K562 (cell line): ENCODE measurements around the gene PLXNB2. TPM values are rescaled to one million over a fixed set of nuclear protein-coding genes. Genes with fewer than 3 reads are reported as not detected.

Source experiments
- CBFA2T3 ChIP-seq: fragments of 450-650 bp; IDR thresholded peaks from 2 replicates; pipeline ENCODE4 v1.6.1; 2017
- CCNT2 ChIP-seq: IDR thresholded peaks from 2 replicates; pipeline ENCODE4 v1.6.1; 2011; ENCODE audit warnings: borderline replicate concordance, low read depth, mild to moderate bottlenecking, moderate library complexity, mixed read lengths, low read length; ENCODE audit not compliant: insufficient read length; ENCODE audit errors: extremely low read depth
- CHAMP1 ChIP-seq: fragments of 450-650 bp; IDR thresholded peaks from 2 replicates; pipeline ENCODE4 v1.6.1; 2016; ENCODE audit warnings: mild to moderate bottlenecking
- COPS2 ChIP-seq: fragments of 450-650 bp; conservative IDR thresholded peaks from 2 replicates; pipeline ENCODE4 v1.6.1; 2016; ENCODE audit warnings: mild to moderate bottlenecking, moderate library complexity
- ESRRA ChIP-seq: fragments of 450-650 bp; IDR thresholded peaks from 2 replicates; pipeline ENCODE4 v1.6.1; 2014; ENCODE audit warnings: low read depth, mild to moderate bottlenecking, moderate library complexity, borderline replicate concordance
- ETV1 ChIP-seq: fragments of 450-650 bp; conservative IDR thresholded peaks from 2 replicates; pipeline ENCODE4 v1.6.1; 2016; ENCODE audit warnings: missing genetic modification characterization, control low read depth, low read depth, missing compliant biosample characterization
- HDAC1 ChIP-seq, 2 experiments: fragments of 450-650 bp; IDR thresholded peaks; 2 replicates each; pipeline ENCODE4 v1.6.1; 2016 to 2017; ENCODE audit warnings: inconsistent platforms in 1 of 2, mild to moderate bottlenecking in 1 of 2, moderate library complexity in 1 of 2
- KAT8 ChIP-seq: fragments of 450-650 bp; IDR thresholded peaks from 2 replicates; pipeline ENCODE4 v1.6.1; 2016; ENCODE audit warnings: low read depth, mild to moderate bottlenecking
- KDM1A ChIP-seq, 2 experiments: fragments of 450-650 bp; IDR thresholded peaks; 2 replicates each; pipeline ENCODE4 v1.6.1; 2016; ENCODE audit warnings: mild to moderate bottlenecking in 2 of 2
- KDM5B ChIP-seq: fragments of 200-600 bp; sonication (generic); IDR thresholded peaks from 2 replicates; pipeline ENCODE4 v1.6.1; 2012; ENCODE audit warnings: low read depth, mild to moderate bottlenecking, moderate library complexity, low read length, control low read depth, inconsistent platforms; ENCODE audit not compliant: insufficient replicate concordance
- PHB2 ChIP-seq: fragments of 450-650 bp; IDR thresholded peaks from 2 replicates; pipeline ENCODE4 v1.6.1; 2017; ENCODE audit warnings: low read depth
- PHTF2 ChIP-seq: fragments of 250-450 bp; sonication (Bioruptor Pico); IDR thresholded peaks from 2 replicates; pipeline ENCODE4 v1.5.0; 2021; ENCODE audit warnings: mild to moderate bottlenecking
- POLR2AphosphoS2 ChIP-seq: IDR thresholded peaks from 2 replicates; pipeline ENCODE4 v1.6.1; 2012; ENCODE audit warnings: low read length, improper control_type of control experiment
- PRPF4 ChIP-seq: fragments of 200-400 bp; formaldehyde crosslinking; IDR thresholded peaks from one replicate; pipeline ENCODE4 v1.6.1; 2017; ENCODE audit warnings: low read length, low read depth, mild to moderate bottlenecking; ENCODE audit not compliant: insufficient read depth, poor library complexity, severe bottlenecking
- RBM14 ChIP-seq: fragments of 200-400 bp; formaldehyde crosslinking; IDR thresholded peaks from 2 replicates; pipeline ENCODE4 v1.6.1; 2018; ENCODE audit warnings: low read depth, mild to moderate bottlenecking, low read length, moderate library complexity, borderline replicate concordance; ENCODE audit not compliant: insufficient read depth
- SIN3A ChIP-seq, 2 experiments: fragments of 150-350 bp in 1 of 2; IDR thresholded peaks; 2 replicates each; pipeline ENCODE4 v1.6.1; 2011 to 2016; ENCODE audit warnings: borderline replicate concordance in 2 of 2, low read depth in 2 of 2, low read length in 2 of 2, mild to moderate bottlenecking in 2 of 2, moderate library complexity in 2 of 2; ENCODE audit not compliant: control insufficient read depth in 1 of 2
- SMARCB1 ChIP-seq: IDR thresholded peaks from 2 replicates; pipeline ENCODE4 v1.6.1; 2011; ENCODE audit warnings: improper control_type of control experiment, low read depth; ENCODE audit not compliant: insufficient read length
- SP1 ChIP-seq: sonication (generic); formaldehyde crosslinking; IDR thresholded peaks from 2 replicates; pipeline ENCODE4 v1.8.1; 2022; ENCODE audit warnings: mild to moderate bottlenecking, missing genetic modification reagents
- THRAP3 ChIP-seq: fragments of 450-650 bp; IDR thresholded peaks from 2 replicates; pipeline ENCODE4 v1.6.1; 2016; ENCODE audit warnings: mild to moderate bottlenecking, inconsistent platforms, borderline replicate concordance
- ZBTB7A ChIP-seq: IDR thresholded peaks from 2 replicates; pipeline ENCODE4 v1.6.1; 2011; ENCODE audit warnings: low read depth, mild to moderate bottlenecking, low read length, moderate library complexity, borderline replicate concordance; ENCODE audit not compliant: control insufficient read depth
- ZNF232 ChIP-seq: sonication (generic); formaldehyde crosslinking; IDR thresholded peaks from 2 replicates; pipeline ENCODE4 v1.8.0; 2022; ENCODE audit warnings: mild to moderate bottlenecking, missing genetic modification reagents
- ZNF449 ChIP-seq: fragments of 250-450 bp; sonication (Bioruptor Pico); IDR thresholded peaks from 2 replicates; pipeline ENCODE4 v1.8.0; 2022; ENCODE audit warnings: moderate library complexity, mild to moderate bottlenecking, inconsistent platforms
- ZNF785 ChIP-seq: fragments of 250-450 bp; sonication (Bioruptor Pico); IDR thresholded peaks from 2 replicates; pipeline ENCODE4 v1.4.0; 2020; ENCODE audit warnings: mild to moderate bottlenecking
- polyA plus RNA-seq, 8 experiments: library from polyadenylated mRNA; depleted of rRNA in 4 of 8; stranded (reverse) in 5 of 8; unstranded in 3 of 8; fragments of >200 nt; fragmentation: Nextera tagmentation in 2 of 8; fragmentation: Illumina TruSeq in 1 of 8; extraction: Ambion mirVana in 2 of 8; extraction: Trizol in 1 of 8; gene quantifications; 2 replicates each; pipeline versions ENCODE4 v1.2.1 to v1.2.3, GENCODE V29; 2011 to 2014; ENCODE audit warnings: inconsistent platforms in 1 of 8, missing spikeins in 1 of 8
- total RNA-seq, 7 experiments: library from RNA; depleted of rRNA in 6 of 7; stranded (reverse); fragments of >200 nt in 6 of 7; fragmentation: Illumina TruSeq in 2 of 7; extraction: Trizol in 2 of 7; gene quantifications; 2 replicates each; pipeline versions ENCODE4 v1.2.1 to v1.2.3, GENCODE V29; 2011 to 2021; ENCODE audit warnings: low replicate concordance in 1 of 7

The PLXNB2 gene
- total and polyA plus RNA-seq, 9 of the 15 experiments (the other 6 are each of a cell fraction or from before 2014, with no cell fraction given): 0.15 to 45.1 (median 13.6) TPM

- TF ChIP-seq SIN3A (IDR thresholded peaks at IDR 0.05; ENCODE audit: borderline replicate concordance in 2 of 2, control insufficient read depth in 1 of 2, low read depth in 2 of 2, low read length in 2 of 2) (peak in 1 of 2 experiments; percentile 4; a peak in 1 of 4 replicates), ETV1 (no peak), ESRRA (no peak), CHAMP1 (no peak), RBM14 (no peak), CCNT2 (no peak), PRPF4 (no peak), SP1 (CRISPR knock-in tag) (no peak), KDM5B (peak; percentile 41), PHB2 (no peak), COPS2 (no peak), ZBTB7A (no peak; the same call in 1 of the 2 replicates), SMARCB1 (no peak), KAT8 (no peak), ZNF785 (no peak), POLR2AphosphoS2 (no peak), PHTF2 (CRISPR knock-in tag) (no peak), CBFA2T3 (no peak), KDM1A (IDR thresholded peaks at IDR 0.05) (0 out of 4 replicates have a peak, but pooled peaks of 1 of the 2 experiments have one; percentile 8), THRAP3 (no peak), ZNF449 (CRISPR knock-in tag) (no peak), ZNF232 (CRISPR knock-in tag) (no peak), HDAC1 (IDR thresholded peaks at IDR 0.05) (peak in 1 of 2 experiments; percentile 43; a peak in 1 of 4 replicates)
Observed at GRCh38 chr22:50342651-50343540, 35.5 kb upstream of the PLXNB2 start, which contains the start of gene PPP6R2 (continued).
